Astrocyte (in vitro differentiated cells and primary cell): ENCODE data around the gene ATXN10.

Source experiments
- CTCF ChIP-seq: IDR thresholded peaks from 2 replicates; pipeline ENCODE4 v1.5.1; 2011; ENCODE audit warnings: low read depth, mild to moderate bottlenecking, inconsistent platforms, low read length, moderate library complexity; ENCODE audit not compliant: insufficient read depth
- EZH2 ChIP-seq: IDR thresholded peaks from 2 replicates; pipeline ENCODE4 v1.6.1; 2012; ENCODE audit warnings: mild to moderate bottlenecking, low read length, inconsistent platforms; ENCODE audit not compliant: insufficient read depth

- TF ChIP-seq CTCF (no peak), EZH2 (no peak)
Observed at GRCh38 chr22:45802054-45802453, 130.4 kb downstream of the ATXN10 start.
